Neutrophil (primary cell): ENCODE data around the gene BCL10.

Experiments
- H3K27ac ChIP-seq: fragments of 200-600 bp; sonication (generic); 2 replicates; pipeline ENCODE4 v1.5.1; 2016; ENCODE audit warnings: mild to moderate bottlenecking, moderate library complexity
- H3K27me3 ChIP-seq: fragments of 200-600 bp; sonication (generic); 2 replicates; pipeline ENCODE4 v1.6.0; 2016; ENCODE audit warnings: mild to moderate bottlenecking
- H3K36me3 ChIP-seq: fragments of 200-600 bp; sonication (generic); 2 replicates; pipeline ENCODE4 v1.5.1; 2017
- H3K4me1 ChIP-seq, 2 experiments: fragments of 200-600 bp in 1 of 2; sonication (generic) in 1 of 2; 1 replicate in 1 of 2; 2 replicates in 1 of 2; pipeline versions ENCODE4 v1.5.1 to v1.6.1; 2013 to 2016; ENCODE audit warnings: low read depth in 1 of 2, low read length in 1 of 2, mild to moderate bottlenecking in 1 of 2, moderate library complexity in 1 of 2; ENCODE audit not compliant: control insufficient read depth in 1 of 2, insufficient read depth in 1 of 2
- H3K4me3 ChIP-seq, 2 experiments: fragments of 200-600 bp in 1 of 2; sonication (generic) in 1 of 2; 1 replicate in 1 of 2; 2 replicates in 1 of 2; pipeline ENCODE4 v1.5.1; 2013 to 2016; ENCODE audit warnings: low read depth in 1 of 2, low read length in 1 of 2, mild to moderate bottlenecking in 1 of 2, moderate library complexity in 1 of 2
- H3K9me3 ChIP-seq: fragments of 200-600 bp; sonication (generic); 2 replicates; pipeline ENCODE4 v1.5.1; 2016
- CTCF ChIP-seq: fragments of 200-600 bp; sonication (generic); IDR thresholded peaks from 2 replicates; pipeline ENCODE4 v1.5.1; 2016; ENCODE audit warnings: antibody characterized with exemption

Gene BCL10

GRCh38 chr1:85276215-85276977, at the start of gene BCL10:
TSS of gene BCL10 (minus strand) at chr1:85276632. CDS start at chr1:85276352, 280 bp downstream.
- H3K27me3 ChIP-seq: peaks cover 20% of the 10 kb centered on the region
- H3K4me3 ChIP-seq: peak within 1 kb of the TSS; percentile 73 to 98
- H3K27ac ChIP-seq: peak within 1 kb of the TSS; percentile 93
- peaks cover 45 to 54% of the 10 kb centered on the region in 2 experiments for H3K4me1 ChIP-seq
- H3K36me3 ChIP-seq: peaks cover 12% of the 10 kb centered on the region
- H3K9me3 ChIP-seq: no peaks in the 10 kb centered on the region
- TF ChIP-seq CTCF: no peak

- Histone ChIP-seq H3K27me3 (no peaks in the 10 kb centered on the region), H3K4me1 (no peaks in the 10 kb centered on the region), H3K4me3 (no peak overlapping the region), H3K9me3 (no peaks in the 10 kb centered on the region), H3K27ac (no peak overlapping the region), H3K36me3 (no peaks in the 10 kb centered on the region)
- TF ChIP-seq CTCF: no peak
These were observed 49.5 kb upstream of the BCL10 start for GRCh38 chr1:85325920-85326319.

GRCh38 chr1:85323770-85324169, 47.3 kb upstream of the BCL10 start:
- Histone ChIP-seq H3K36me3 (no peaks in the 10 kb centered on the region), H3K9me3 (no peaks in the 10 kb centered on the region), H3K4me1 (no peaks in the 10 kb centered on the region), H3K27ac (no peak overlapping the region), H3K27me3 (no peaks in the 10 kb centered on the region), H3K4me3 (no peak overlapping the region)
- TF ChIP-seq CTCF: no peak

GRCh38 chr1:85322655-85323054, 46.2 kb upstream of the BCL10 start:
- no peak overlapping the region for H3K27ac ChIP-seq
- H3K4me3 ChIP-seq: no peak overlapping the region
- no peaks in the 10 kb centered on the region for H3K9me3 ChIP-seq
- H3K4me1 ChIP-seq: no peaks in the 10 kb centered on the region
- H3K27me3 ChIP-seq: no peaks in the 10 kb centered on the region
- H3K36me3 ChIP-seq: no peaks in the 10 kb centered on the region
- TF ChIP-seq CTCF: no peak

- no peak for TF ChIP-seq CTCF
- Histone ChIP-seq H3K27me3 (no peaks in the 10 kb centered on the region), H3K9me3 (no peaks in the 10 kb centered on the region), H3K27ac (no peak overlapping the region), H3K4me1 (no peaks in the 10 kb centered on the region), H3K36me3 (no peaks in the 10 kb centered on the region), H3K4me3 (no peak overlapping the region)
These were observed 45.0 kb upstream of the BCL10 start for GRCh38 chr1:85321237-85321964.
